Measurements from ENCODE around the gene GSTM4. TPM values are rescaled to one million over a fixed set of nuclear protein-coding genes. Genes with fewer than 3 reads are reported as not detected.
A peak's percentile ranks its signal among the peaks of the same experiment; 100 is the strongest.

The GSTM4 gene
- total RNA-seq, 2 experiments from 2014 or later = 6.0 to 8.0 TPM

DNA sequence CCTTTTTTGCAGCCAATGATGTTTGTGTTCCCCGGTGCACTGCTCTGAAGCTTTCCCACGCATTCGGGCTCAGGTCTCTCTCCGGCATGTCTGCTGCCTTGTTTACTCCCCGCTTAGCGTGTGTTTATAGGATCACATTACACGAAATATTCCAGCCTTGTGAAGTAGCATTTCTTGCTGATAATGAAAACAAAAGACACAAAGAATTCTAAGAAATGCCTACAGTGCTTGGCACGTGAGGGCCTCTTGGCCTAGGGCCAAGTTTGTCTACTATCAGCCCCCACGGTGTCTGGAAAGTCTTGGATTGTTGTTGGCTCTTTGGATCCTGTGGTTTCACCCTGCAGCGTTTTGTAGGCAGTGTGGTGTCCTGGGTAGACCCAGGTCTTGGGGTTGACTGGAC, 11.2 kb upstream of the GSTM4 start:
- H3K27ac ChIP-seq (ENCODE audit: low read depth, low read length, poor library complexity, severe bottlenecking) = no peak overlapping the region
- no peak overlapping the region for H3K4me2 ChIP-seq (ENCODE audit: low read length)
- no peaks in the 10 kb centered on the region for H3K4me1 ChIP-seq (ENCODE audit: insufficient read depth, low read length, poor library complexity, severe bottlenecking)
- no peak overlapping the region for H2AFZ ChIP-seq (ENCODE audit: low read length)
- no peaks in the 10 kb centered on the region for H4K20me1 ChIP-seq (ENCODE audit: insufficient read depth, low read length)
- POLR2A ChIA-PET = no interaction called here
- H3K4me3 ChIP-seq (ENCODE audit: low read depth, low read length, poor library complexity, severe bottlenecking) = no peak overlapping the region
- H3K36me3 ChIP-seq (ENCODE audit: insufficient read depth, low read length) = no peaks in the 10 kb centered on the region
- no peaks in the 10 kb centered on the region for H3K79me2 ChIP-seq (ENCODE audit: insufficient read depth, low read depth, low read length)
- no TSS peak for BruUV-seq (replicated peaks)
- no peak for DNase-seq (ENCODE audit: low spot score)
- no peak for TF ChIP-seq EZH2phosphoT487 (IDR thresholded peaks at IDR 0.05; ENCODE audit: borderline replicate concordance, low read depth, low read length)
- TF ChIP-seq, protein P1, sequence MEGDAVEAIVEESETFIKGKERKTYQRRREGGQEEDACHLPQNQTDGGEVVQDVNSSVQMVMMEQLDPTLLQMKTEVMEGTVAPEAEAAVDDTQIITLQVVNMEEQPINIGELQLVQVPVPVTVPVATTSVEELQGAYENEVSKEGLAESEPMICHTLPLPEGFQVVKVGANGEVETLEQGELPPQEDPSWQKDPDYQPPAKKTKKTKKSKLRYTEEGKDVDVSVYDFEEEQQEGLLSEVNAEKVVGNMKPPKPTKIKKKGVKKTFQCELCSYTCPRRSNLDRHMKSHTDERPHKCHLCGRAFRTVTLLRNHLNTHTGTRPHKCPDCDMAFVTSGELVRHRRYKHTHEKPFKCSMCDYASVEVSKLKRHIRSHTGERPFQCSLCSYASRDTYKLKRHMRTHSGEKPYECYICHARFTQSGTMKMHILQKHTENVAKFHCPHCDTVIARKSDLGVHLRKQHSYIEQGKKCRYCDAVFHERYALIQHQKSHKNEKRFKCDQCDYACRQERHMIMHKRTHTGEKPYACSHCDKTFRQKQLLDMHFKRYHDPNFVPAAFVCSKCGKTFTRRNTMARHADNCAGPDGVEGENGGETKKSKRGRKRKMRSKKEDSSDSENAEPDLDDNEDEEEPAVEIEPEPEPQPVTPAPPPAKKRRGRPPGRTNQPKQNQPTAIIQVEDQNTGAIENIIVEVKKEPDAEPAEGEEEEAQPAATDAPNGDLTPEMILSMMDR (conservative IDR thresholded peaks at IDR 0.05; ENCODE audit: low read length) = no peak
- no peaks in the 10 kb centered on the region for H3K9me3 ChIP-seq (ENCODE audit: low read length)
- H3K9me2 ChIP-seq (ENCODE audit: insufficient read depth, low read length) = no peaks in the 10 kb centered on the region
- intact Hi-C loops (cut with micrococcal nuclease; ENCODE audit: unreplicated experiment) = loop anchor here (5.0 kb wide), 2 partner anchors 128 to 338 kb away; partner anchors contain the start of gene AHCYL1
- CTCF ChIA-PET (ENCODE audit: unreplicated experiment) = no interaction called here

DNA sequence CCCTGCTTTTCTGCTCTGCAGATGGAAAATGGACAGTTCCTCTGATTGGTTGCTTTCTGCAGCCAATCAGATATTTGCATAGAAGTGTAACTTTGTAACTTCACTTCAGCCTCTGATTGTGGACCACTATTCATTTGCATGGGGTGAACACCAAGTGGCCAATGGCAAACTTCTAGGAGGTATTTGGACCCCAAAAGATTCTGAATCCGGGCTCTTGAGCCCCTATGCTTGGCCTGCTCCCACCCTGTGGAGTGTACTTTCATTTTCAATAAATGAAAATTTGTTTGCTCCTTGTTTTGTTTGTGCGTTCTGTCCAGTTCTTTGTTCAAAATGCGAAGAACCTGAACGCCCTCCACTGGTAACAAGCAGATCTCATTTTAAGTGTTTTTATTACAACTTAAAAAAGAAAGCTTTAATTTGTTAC, 6.4 kb upstream of the GSTM4 start:
- no TSS peak for BruUV-seq (replicated peaks)
- Histone ChIP-seq H3K27ac (ENCODE audit: low read depth, low read length, poor library complexity, severe bottlenecking) (no peak overlapping the region), H3K9me2 (ENCODE audit: insufficient read depth, low read length) (no peaks in the 10 kb centered on the region), H3K79me2 (ENCODE audit: insufficient read depth, low read depth, low read length) (no peaks in the 10 kb centered on the region), H3K4me1 (ENCODE audit: insufficient read depth, low read length, poor library complexity, severe bottlenecking) (no peaks in the 10 kb centered on the region), H4K20me1 (ENCODE audit: insufficient read depth, low read length) (no peaks in the 10 kb centered on the region), H3K4me3 (ENCODE audit: low read depth, low read length, poor library complexity, severe bottlenecking) (no peak overlapping the region), H3K4me2 (ENCODE audit: low read length) (peak overlapping the region; percentile 38; the same call in 1 of the 2 replicates), H3K36me3 (ENCODE audit: insufficient read depth, low read length) (no peaks in the 10 kb centered on the region), H2AFZ (ENCODE audit: low read length) (peak overlapping the region; percentile 53; the same call in 1 of the 2 replicates), H3K9me3 (ENCODE audit: low read length) (no peaks in the 10 kb centered on the region)
- intact Hi-C loops (cut with micrococcal nuclease; ENCODE audit: unreplicated experiment) = no loop called here
- ChIA-PET CTCF (ENCODE audit: unreplicated experiment) (interaction anchor here (1.8 kb wide), 1 partner anchor 9 kb away, joined by 15 read pairs; no protein-coding TSS in a partner anchor), POLR2A (interaction anchor here (1.1 kb wide), 1 partner anchor 9 kb away, joined by 3 read pairs; no protein-coding TSS in a partner anchor)
- TF ChIP-seq EZH2phosphoT487 (IDR thresholded peaks at IDR 0.05; ENCODE audit: borderline replicate concordance, low read depth, low read length) = no peak
- TF ChIP-seq, protein P1 (conservative IDR thresholded peaks at IDR 0.05; ENCODE audit: low read length) = peak; percentile 71
- DNase-seq (ENCODE audit: low spot score) = no peak

DNA sequence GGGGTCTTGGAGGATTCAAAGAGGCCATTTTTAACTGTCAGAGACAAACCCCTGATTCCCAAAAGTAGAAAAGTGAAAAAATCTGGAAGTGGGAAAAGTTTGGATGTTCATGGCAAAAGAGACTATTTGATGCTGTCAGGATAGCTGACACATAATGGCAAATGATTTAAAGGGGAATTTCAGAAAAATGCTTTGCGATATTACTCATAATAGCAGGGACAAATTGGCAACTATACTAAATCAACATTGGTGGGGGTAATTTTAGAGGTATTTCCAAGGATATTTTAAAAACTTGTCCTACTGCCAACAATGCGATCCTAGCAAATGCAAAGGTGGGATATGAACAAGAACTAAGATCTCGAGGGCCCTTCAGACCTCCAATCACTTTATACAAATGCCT, 5.3 kb upstream of the GSTM4 start:
- no peaks in the 10 kb centered on the region for H3K9me3 ChIP-seq (ENCODE audit: low read length)
- ChIA-PET POLR2A (no interaction called here), CTCF (ENCODE audit: unreplicated experiment) (interaction anchor here (0.6 to 2.1 kb wide), 2 partner anchors 11 to 814 kb away, joined by 3 to 9 read pairs; no protein-coding TSS in a partner anchor)
- DNase-seq (ENCODE audit: low spot score) = no peak
- no peaks in the 10 kb centered on the region for H3K79me2 ChIP-seq (ENCODE audit: insufficient read depth, low read depth, low read length)
- no TSS peak for BruUV-seq (replicated peaks)
- no peak overlapping the region for H3K4me3 ChIP-seq (ENCODE audit: low read depth, low read length, poor library complexity, severe bottlenecking)
- no peak for TF ChIP-seq EZH2phosphoT487 (IDR thresholded peaks at IDR 0.05; ENCODE audit: borderline replicate concordance, low read depth, low read length)
- TF ChIP-seq, protein P1 (conservative IDR thresholded peaks at IDR 0.05; ENCODE audit: low read length) = no peak
- H3K4me2 ChIP-seq (ENCODE audit: low read length) = no peak overlapping the region
- peaks cover 4% of the 10 kb centered on the region for H3K4me1 ChIP-seq (ENCODE audit: insufficient read depth, low read length, poor library complexity, severe bottlenecking)
- H3K9me2 ChIP-seq (ENCODE audit: insufficient read depth, low read length) = no peaks in the 10 kb centered on the region
- H4K20me1 ChIP-seq (ENCODE audit: insufficient read depth, low read length) = no peaks in the 10 kb centered on the region
- no peak overlapping the region for H2AFZ ChIP-seq (ENCODE audit: low read length)
- intact Hi-C loops (cut with micrococcal nuclease; ENCODE audit: unreplicated experiment) = no loop called here
- no peak overlapping the region for H3K27ac ChIP-seq (ENCODE audit: low read depth, low read length, poor library complexity, severe bottlenecking)
- no peaks in the 10 kb centered on the region for H3K36me3 ChIP-seq (ENCODE audit: insufficient read depth, low read length)
